K562 (cell line): ENCODE measurements around the gene GET3. TPM values are rescaled to one million over a fixed set of nuclear protein-coding genes. Genes with fewer than 3 reads are reported as not detected.

Source experiments
- ARID2 ChIP-seq: fragments of 450-650 bp; IDR thresholded peaks from 2 replicates; pipeline ENCODE4 v1.6.1; 2017; ENCODE audit warnings: antibody characterized with exemption, mild to moderate bottlenecking
- CCAR2 ChIP-seq: fragments of 200-400 bp; formaldehyde crosslinking; IDR thresholded peaks from 2 replicates; pipeline ENCODE4 v1.6.1; 2017; ENCODE audit warnings: mild to moderate bottlenecking, low read depth, low read length
- CHD2 ChIP-seq: IDR thresholded peaks from 2 replicates; pipeline ENCODE4 v1.6.1; 2011; ENCODE audit warnings: low read depth, low read length
- ETS1 ChIP-seq: conservative IDR thresholded peaks from 2 replicates; pipeline ENCODE4 v1.6.1; 2011; ENCODE audit warnings: low read depth, mild to moderate bottlenecking, low read length; ENCODE audit not compliant: control insufficient read depth
- ETV6 ChIP-seq, 3 experiments: fragments of 150-350 bp in 1 of 3; sonication (generic) in 1 of 3; formaldehyde crosslinking in 1 of 3; IDR thresholded peaks; 2 replicates each; pipeline versions ENCODE4 v1.6.1 to v1.8.0; 2014 to 2022; ENCODE audit warnings: borderline replicate concordance in 2 of 3, low read depth in 2 of 3, antibody characterized with exemption in 1 of 3, low read length in 1 of 3, mild to moderate bottlenecking in 1 of 3, missing genetic modification reagents in 1 of 3
- FOXM1 ChIP-seq, 2 experiments: fragments of 450-650 bp in 1 of 2; sonication (generic) in 1 of 2; formaldehyde crosslinking in 1 of 2; IDR thresholded peaks; 2 replicates each; pipeline versions ENCODE4 v1.6.1 to v1.9.0; 2017 to 2022; ENCODE audit warnings: low read depth in 2 of 2, mild to moderate bottlenecking in 2 of 2, missing genetic modification reagents in 1 of 2, moderate library complexity in 1 of 2
- FOXP1 ChIP-seq: sonication (generic); formaldehyde crosslinking; IDR thresholded peaks from 2 replicates; pipeline ENCODE4 v1.8.0; 2022; ENCODE audit warnings: mild to moderate bottlenecking, missing genetic modification reagents
- GABPB1 ChIP-seq: sonication (generic); formaldehyde crosslinking; IDR thresholded peaks from 2 replicates; pipeline ENCODE4 v1.8.0; 2022; ENCODE audit warnings: mild to moderate bottlenecking, missing genetic modification reagents
- MTA2 ChIP-seq: fragments of 450-650 bp; IDR thresholded peaks from 2 replicates; pipeline ENCODE4 v1.6.1; 2016; ENCODE audit warnings: low read depth
- MTF1 ChIP-seq: fragments of 250-450 bp; sonication (Bioruptor Pico); IDR thresholded peaks from 2 replicates; pipeline ENCODE4 v1.9.0; 2021; ENCODE audit warnings: moderate library complexity, mild to moderate bottlenecking, inconsistent platforms, borderline replicate concordance
- NFATC3 ChIP-seq: fragments of 450-650 bp; IDR thresholded peaks from 2 replicates; pipeline ENCODE4 v1.6.1; 2017; ENCODE audit warnings: mild to moderate bottlenecking
- NR2C2 ChIP-seq, 2 experiments: fragments of 200-800 bp in 1 of 2; sonication (Bioruptor generic) in 1 of 2; sonication (generic) in 1 of 2; formaldehyde crosslinking in 1 of 2; IDR thresholded peaks; 2 replicates each; pipeline versions ENCODE4 v1.6.1 to v1.8.0; 2016 to 2022; ENCODE audit warnings: mild to moderate bottlenecking in 1 of 2, missing compliant biosample characterization in 1 of 2, missing genetic modification characterization in 1 of 2, missing genetic modification reagents in 1 of 2
- PTBP1 ChIP-seq: fragments of 200-400 bp; formaldehyde crosslinking; IDR thresholded peaks from 2 replicates; pipeline ENCODE4 v1.6.1; 2017; ENCODE audit warnings: low read depth, low read length
- SAP30 ChIP-seq: fragments of 200-600 bp; sonication (generic); IDR thresholded peaks from 2 replicates; pipeline ENCODE4 v1.6.1; 2012; ENCODE audit warnings: borderline replicate concordance, low read depth, mild to moderate bottlenecking, moderate library complexity, low read length, control low read depth, inconsistent platforms; ENCODE audit not compliant: insufficient read depth, poor library complexity, severe bottlenecking
- SOX6 ChIP-seq: fragments of 450-650 bp; IDR thresholded peaks from 2 replicates; pipeline ENCODE4 v1.6.1; 2014; ENCODE audit warnings: mild to moderate bottlenecking
- SRSF7 ChIP-seq: fragments of 200-400 bp; formaldehyde crosslinking; optimal IDR thresholded peaks from 2 replicates; pipeline ENCODE3; 2017; ENCODE audit warnings: mild to moderate bottlenecking, low read depth, low read length
- TAF7 ChIP-seq: fragments of 450-650 bp; IDR thresholded peaks from 2 replicates; pipeline ENCODE4 v1.6.1; 2016; ENCODE audit warnings: missing genetic modification characterization, missing compliant biosample characterization
- U2AF1 ChIP-seq: fragments of 200-400 bp; formaldehyde crosslinking; optimal IDR thresholded peaks from 2 replicates; pipeline ENCODE3; 2017; ENCODE audit warnings: mild to moderate bottlenecking, low read depth, low read length, moderate library complexity
- WHSC1 ChIP-seq: IDR thresholded peaks from one replicate; pipeline ENCODE4 v1.6.1; 2012; ENCODE audit warnings: low read length, control low read depth, inconsistent platforms
- YBX1 ChIP-seq: fragments of 450-650 bp; IDR thresholded peaks from 2 replicates; pipeline ENCODE4 v1.7.1; 2016; ENCODE audit warnings: mild to moderate bottlenecking
- ZKSCAN1 ChIP-seq: fragments of 150-350 bp; IDR thresholded peaks from 2 replicates; pipeline ENCODE4 v1.6.1; 2016; ENCODE audit warnings: low read depth, low read length
- ZNF121 ChIP-seq: sonication (generic); formaldehyde crosslinking; conservative IDR thresholded peaks from 2 replicates; pipeline ENCODE4 v1.8.0; 2022; ENCODE audit warnings: missing genetic modification reagents
- ZNF311 ChIP-seq: fragments of 250-450 bp; sonication (Bioruptor Pico); IDR thresholded peaks from 2 replicates; pipeline ENCODE4 v1.4.0; 2020; ENCODE audit warnings: mild to moderate bottlenecking, moderate library complexity
- ZNF347 ChIP-seq: fragments of 450-650 bp; formaldehyde crosslinking; IDR thresholded peaks from 2 replicates; pipeline ENCODE4 v1.4.0; 2020; ENCODE audit warnings: low read depth, mild to moderate bottlenecking, moderate library complexity
- ZNF436 ChIP-seq: fragments of 250-450, 450-650 bp; sonication (Bioruptor Pico); formaldehyde crosslinking; IDR thresholded peaks from 2 replicates; pipeline ENCODE4 v1.7.0; 2020; ENCODE audit warnings: mild to moderate bottlenecking
- ZNF561 ChIP-seq: fragments of 450-650 bp; formaldehyde crosslinking; conservative IDR thresholded peaks from 2 replicates; pipeline ENCODE4 v1.4.0; 2020; ENCODE audit warnings: mild to moderate bottlenecking, moderate library complexity
- ZNF76 ChIP-seq: fragments of 250-450 bp; sonication (Bioruptor Pico); IDR thresholded peaks from 2 replicates; pipeline ENCODE4 v1.4.0; 2020; ENCODE audit warnings: mild to moderate bottlenecking, moderate library complexity, borderline replicate concordance
- polyA plus RNA-seq, 8 experiments: library from polyadenylated mRNA; depleted of rRNA in 4 of 8; stranded (reverse) in 5 of 8; unstranded in 3 of 8; fragments of >200 nt; fragmentation: Nextera tagmentation in 2 of 8; fragmentation: Illumina TruSeq in 1 of 8; extraction: Ambion mirVana in 2 of 8; extraction: Trizol in 1 of 8; gene quantifications; 2 replicates each; pipeline versions ENCODE4 v1.2.1 to v1.2.3, GENCODE V29; 2011 to 2014; ENCODE audit warnings: inconsistent platforms in 1 of 8, missing spikeins in 1 of 8
- total RNA-seq, 7 experiments: library from RNA; depleted of rRNA in 6 of 7; stranded (reverse); fragments of >200 nt in 6 of 7; fragmentation: Illumina TruSeq in 2 of 7; extraction: Trizol in 2 of 7; gene quantifications; 2 replicates each; pipeline versions ENCODE4 v1.2.1 to v1.2.3, GENCODE V29; 2011 to 2021; ENCODE audit warnings: low replicate concordance in 1 of 7

The GET3 gene
- total and polyA plus RNA-seq, 9 of the 15 experiments (the other 6 are each of a cell fraction or from before 2014, with no cell fraction given) = 8.3 to 83.5 (median 51.8) TPM

- TF ChIP-seq ZKSCAN1 = peak; percentile 17; the same call in 1 of the 2 replicates
- no peak for TF ChIP-seq ZNF561
- TF ChIP-seq GABPB1 (CRISPR knock-in tag) = peak; percentile 42; the same call in 1 of the 2 replicates
- TF ChIP-seq MTA2 = no peak
- no peak for TF ChIP-seq YBX1
- no peak for TF ChIP-seq SRSF7
- no peak for TF ChIP-seq ZNF347 (CRISPR knock-in tag)
- TF ChIP-seq NFATC3 = no peak
- TF ChIP-seq ZNF436 (CRISPR knock-in tag) = no peak
- no peak for TF ChIP-seq ETV6 (IDR thresholded peaks at IDR 0.05; ENCODE audit: borderline replicate concordance in 1 of 2, low read depth in 2 of 2, low read length in 1 of 2)
- TF ChIP-seq ETV6 (CRISPR knock-in tag; IDR thresholded peaks at IDR 0.05; ENCODE audit: borderline replicate concordance) = no peak
- TF ChIP-seq TAF7 (tag) = no peak
- no peak for TF ChIP-seq SAP30
- no peak for TF ChIP-seq ZNF121
- TF ChIP-seq ZNF76 (CRISPR knock-in tag) = no peak
- no peak for TF ChIP-seq PTBP1
- TF ChIP-seq ETS1 = no peak
- no peak for TF ChIP-seq U2AF1
- TF ChIP-seq SOX6 = peak; percentile 20; the same call in 1 of the 2 replicates
- no peak for TF ChIP-seq FOXM1 (IDR thresholded peaks at IDR 0.05; ENCODE audit: low read depth)
- TF ChIP-seq FOXM1 (CRISPR knock-in tag; IDR thresholded peaks at IDR 0.05; ENCODE audit: low read depth) = no peak
- no peak for TF ChIP-seq NR2C2 (CRISPR knock-in tag; IDR thresholded peaks at IDR 0.05)
- TF ChIP-seq NR2C2 (tag; IDR thresholded peaks at IDR 0.05) = no peak
- no peak for TF ChIP-seq CHD2
- no peak for TF ChIP-seq ZNF311 (CRISPR knock-in tag)
- no peak for TF ChIP-seq CCAR2
- no peak for TF ChIP-seq WHSC1
- no peak for TF ChIP-seq ARID2
- TF ChIP-seq MTF1 (CRISPR knock-in tag) = no peak
- no peak for TF ChIP-seq FOXP1 (CRISPR knock-in tag)
Measured at GRCh38 chr19:12757544-12758274, 20.4 kb downstream of the GET3 start (continued).
